ENCODE measurements around the gene TSNAXIP1. TPM values are rescaled to one million over a fixed set of nuclear protein-coding genes. Genes with fewer than 3 reads are reported as not detected.

The TSNAXIP1 gene
- total RNA-seq, 2 donors from 2014 or later = 0.13 to 0.30 TPM

DNA sequence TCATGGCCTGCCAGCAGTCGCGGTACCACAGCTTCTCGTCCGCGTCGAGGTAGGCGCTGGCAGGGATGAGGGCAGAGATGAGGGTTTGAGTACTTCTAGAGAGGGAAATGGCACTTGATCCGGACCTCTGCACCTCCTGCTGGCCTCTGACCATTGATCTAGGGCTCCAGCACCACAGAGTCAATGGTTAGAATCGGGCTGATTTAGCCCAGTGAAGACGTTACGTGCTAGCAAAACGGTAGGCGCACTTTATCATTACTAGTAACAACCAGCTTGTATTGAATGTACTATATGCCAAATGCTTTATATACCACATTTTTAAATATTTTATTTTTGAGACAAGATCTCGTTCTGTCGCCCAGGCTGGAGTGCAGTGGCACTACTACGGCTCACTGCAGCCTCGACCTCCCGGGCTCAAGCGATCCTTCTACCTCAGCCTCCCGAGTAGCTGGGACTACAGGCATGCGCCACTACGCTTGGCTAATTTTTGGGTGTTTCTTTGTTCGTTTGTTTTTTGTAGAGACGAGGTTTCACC lies 526 bp downstream of the TSNAXIP1 start:
- intact Hi-C loops (cut with DNase I) = no loop called here
- Histone ChIP-seq H3K4me1 (peaks cover 7% of the 10 kb centered on the region), H3K27ac (peak overlapping the region; percentile 58), H3K9ac (ENCODE audit: low read depth in 2 of 2, low read length in 2 of 2) (peak overlapping the region; percentile 8 to 92), H3K27me3 (no peaks in the 10 kb centered on the region), H3K9me3 (no peaks in the 10 kb centered on the region), H3K36me3 (no peaks in the 10 kb centered on the region), H3K4me3 (peak overlapping the region; percentile 100)
- DNase-seq = no peak
- TF ChIP-seq, protein P1, sequence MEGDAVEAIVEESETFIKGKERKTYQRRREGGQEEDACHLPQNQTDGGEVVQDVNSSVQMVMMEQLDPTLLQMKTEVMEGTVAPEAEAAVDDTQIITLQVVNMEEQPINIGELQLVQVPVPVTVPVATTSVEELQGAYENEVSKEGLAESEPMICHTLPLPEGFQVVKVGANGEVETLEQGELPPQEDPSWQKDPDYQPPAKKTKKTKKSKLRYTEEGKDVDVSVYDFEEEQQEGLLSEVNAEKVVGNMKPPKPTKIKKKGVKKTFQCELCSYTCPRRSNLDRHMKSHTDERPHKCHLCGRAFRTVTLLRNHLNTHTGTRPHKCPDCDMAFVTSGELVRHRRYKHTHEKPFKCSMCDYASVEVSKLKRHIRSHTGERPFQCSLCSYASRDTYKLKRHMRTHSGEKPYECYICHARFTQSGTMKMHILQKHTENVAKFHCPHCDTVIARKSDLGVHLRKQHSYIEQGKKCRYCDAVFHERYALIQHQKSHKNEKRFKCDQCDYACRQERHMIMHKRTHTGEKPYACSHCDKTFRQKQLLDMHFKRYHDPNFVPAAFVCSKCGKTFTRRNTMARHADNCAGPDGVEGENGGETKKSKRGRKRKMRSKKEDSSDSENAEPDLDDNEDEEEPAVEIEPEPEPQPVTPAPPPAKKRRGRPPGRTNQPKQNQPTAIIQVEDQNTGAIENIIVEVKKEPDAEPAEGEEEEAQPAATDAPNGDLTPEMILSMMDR (IDR thresholded peaks at IDR 0.05) = no peak

- H3K9me3 ChIP-seq = no peaks in the 10 kb centered on the region
- H3K27me3 ChIP-seq = no peaks in the 10 kb centered on the region
- DNase-seq = no peak
- H3K4me1 ChIP-seq = no peaks in the 10 kb centered on the region
- no peaks in the 10 kb centered on the region for H3K36me3 ChIP-seq
- H3K4me3 ChIP-seq = no peak overlapping the region
- no peak overlapping the region for H3K9ac ChIP-seq (ENCODE audit: low read depth in 2 of 2, low read length in 2 of 2)
- TF ChIP-seq, protein P1 (IDR thresholded peaks at IDR 0.05) = no peak
- H3K27ac ChIP-seq = no peak overlapping the region
- intact Hi-C loops (cut with DNase I) = loop anchor here (5.0 to 10.0 kb wide), 3 partner anchors 53 to 140 kb away; no protein-coding TSS in a partner anchor
These were observed 5.2 kb downstream of the TSNAXIP1 start for GRCh38 chr16:67811899-67812298.

DNA sequence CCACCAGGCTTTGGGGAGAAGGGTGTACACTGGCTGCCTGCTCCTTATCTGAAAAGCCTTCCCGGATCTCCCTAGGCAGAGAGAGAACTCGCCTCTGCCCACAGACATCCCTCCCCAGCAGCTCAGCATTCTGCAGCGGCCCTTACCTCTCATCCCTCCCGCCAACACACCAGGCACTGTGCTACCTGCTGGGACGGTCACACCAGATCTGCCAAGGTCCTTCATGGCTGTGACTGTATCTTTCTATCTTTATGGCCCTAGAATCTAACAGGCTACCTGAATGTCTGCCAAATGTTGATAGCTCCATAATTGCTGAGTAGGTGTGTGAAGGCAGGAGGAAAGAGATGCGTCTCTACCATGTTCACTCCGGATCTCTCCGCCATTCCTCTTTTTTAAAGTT lies 7.9 kb downstream of the TSNAXIP1 start:
- peak overlapping the region in 1 of 2 donors; percentile 58 for H3K9ac ChIP-seq (ENCODE audit: low read depth in 2 of 2, low read length in 2 of 2)
- H3K27ac ChIP-seq = no peak overlapping the region
- no peaks in the 10 kb centered on the region for H3K4me1 ChIP-seq
- no peaks in the 10 kb centered on the region for H3K9me3 ChIP-seq
- no peaks in the 10 kb centered on the region for H3K36me3 ChIP-seq
- no peaks in the 10 kb centered on the region for H3K27me3 ChIP-seq
- TF ChIP-seq, protein P1 (IDR thresholded peaks at IDR 0.05) = no peak
- H3K4me3 ChIP-seq = no peak overlapping the region
- intact Hi-C loops (cut with DNase I) = loop anchor here (5.0 to 10.0 kb wide), 3 partner anchors 50 to 142 kb away; no protein-coding TSS in a partner anchor
- DNase-seq = peak; percentile 66

- TF ChIP-seq, protein P1 (IDR thresholded peaks at IDR 0.05) = no peak
- Histone ChIP-seq H3K4me3 (no peak overlapping the region), H3K27ac (no peak overlapping the region), H3K9ac (ENCODE audit: low read depth in 2 of 2, low read length in 2 of 2) (no peak overlapping the region), H3K36me3 (no peaks in the 10 kb centered on the region), H3K9me3 (no peaks in the 10 kb centered on the region), H3K4me1 (no peaks in the 10 kb centered on the region), H3K27me3 (no peaks in the 10 kb centered on the region)
- no peak for DNase-seq
- intact Hi-C loops (cut with DNase I) = no loop called here
These were observed 14.0 kb downstream of the TSNAXIP1 start for GRCh38 chr16:67820608-67821259.

- H3K9ac ChIP-seq (ENCODE audit: low read depth in 2 of 2, low read length in 2 of 2) = no peak overlapping the region
- intact Hi-C loops (cut with DNase I) = no loop called here
- DNase-seq = no peak
- no peaks in the 10 kb centered on the region for H3K27me3 ChIP-seq
- no peaks in the 10 kb centered on the region for H3K4me1 ChIP-seq
- no peaks in the 10 kb centered on the region for H3K36me3 ChIP-seq
- H3K27ac ChIP-seq = no peak overlapping the region
- H3K9me3 ChIP-seq = no peaks in the 10 kb centered on the region
- H3K4me3 ChIP-seq = no peak overlapping the region
- TF ChIP-seq, protein P1 (IDR thresholded peaks at IDR 0.05) = no peak
These were observed 15.8 kb downstream of the TSNAXIP1 start for GRCh38 chr16:67822511-67822910.
